ENCODE measurements around the gene CLCN2. TPM values are rescaled to one million over a fixed set of nuclear protein-coding genes. Genes with fewer than 3 reads are reported as not detected.

CLCN2 gene
- total and polyA plus RNA-seq, 2 of the 8 experiments (the other 6 are each of a cell fraction or from before 2014, with no cell fraction given), result 13.7 to 16.1 TPM

- TF ChIP-seq, protein P1, sequence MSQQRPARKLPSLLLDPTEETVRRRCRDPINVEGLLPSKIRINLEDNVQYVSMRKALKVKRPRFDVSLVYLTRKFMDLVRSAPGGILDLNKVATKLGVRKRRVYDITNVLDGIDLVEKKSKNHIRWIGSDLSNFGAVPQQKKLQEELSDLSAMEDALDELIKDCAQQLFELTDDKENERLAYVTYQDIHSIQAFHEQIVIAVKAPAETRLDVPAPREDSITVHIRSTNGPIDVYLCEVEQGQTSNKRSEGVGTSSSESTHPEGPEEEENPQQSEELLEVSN (IDR thresholded peaks at IDR 0.05), result no peak
- TF ChIP-seq FOSL1 (IDR thresholded peaks at IDR 0.05; ENCODE audit: insufficient read depth, low read depth, low read length), result no peak
Measured at GRCh38 chr3:184352897-184353545, 8.4 kb downstream of the CLCN2 start (continued).
